Activated naive CD8-positive, alpha-beta T cell treated with anti-CD3 and anti-CD28 coated beads, Interleukin-2, amount 50 U/mL, for 24 hours (primary cell): ENCODE measurements around the gene ATP1B2.
"Not testable (repeated sequence)": the region's sequence is repeated elsewhere in the genome, so short reads cannot be mapped to it uniquely, and the experiment has no call there.

Experiments used
- ATAC-seq: fragments of 150-1000 bp; cut with Tn5 transposase; one replicate; pipeline ENCODE4 v1.10.0; 2021
- DNase-seq: peaks from one replicate; pipeline ENCODE4 v3.0.0; 2021
- H3K27ac Mint-ChIP-seq: one replicate; pipeline ENCODE4 v1.8.0; 2021; ENCODE audit warnings: mild to moderate bottlenecking, mixed read lengths
- H3K27me3 Mint-ChIP-seq: one replicate; pipeline ENCODE4 v1.8.0; 2021; ENCODE audit warnings: mixed read lengths
- H3K36me3 Mint-ChIP-seq: one replicate; pipeline ENCODE4 v1.8.0; 2021; ENCODE audit warnings: low read depth, mixed read lengths
- H3K4me1 Mint-ChIP-seq: one replicate; pipeline ENCODE4 v1.8.0; 2021; ENCODE audit warnings: mixed read lengths
- H3K4me3 Mint-ChIP-seq: one replicate; pipeline ENCODE4 v1.8.0; 2021; ENCODE audit warnings: mild to moderate bottlenecking, moderate library complexity, mixed read lengths
- H3K9me3 Mint-ChIP-seq: one replicate; pipeline ENCODE4 v1.8.0; 2021; ENCODE audit warnings: mixed read lengths

The ATP1B2 gene, protein sequence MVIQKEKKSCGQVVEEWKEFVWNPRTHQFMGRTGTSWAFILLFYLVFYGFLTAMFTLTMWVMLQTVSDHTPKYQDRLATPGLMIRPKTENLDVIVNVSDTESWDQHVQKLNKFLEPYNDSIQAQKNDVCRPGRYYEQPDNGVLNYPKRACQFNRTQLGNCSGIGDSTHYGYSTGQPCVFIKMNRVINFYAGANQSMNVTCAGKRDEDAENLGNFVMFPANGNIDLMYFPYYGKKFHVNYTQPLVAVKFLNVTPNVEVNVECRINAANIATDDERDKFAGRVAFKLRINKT

GRCh38 chr17:7650509-7651096, at the start of gene ATP1B2:
Gene ATP1B2 (plus strand): TSS chr17:7650926. CDS start chr17:7651519, 593 bp downstream.
- Mint-ChIP-seq H3K9me3 (no peaks in the 10 kb centered on the region), H3K27me3 (peaks cover 46% of the 10 kb centered on the region), H3K4me1 (peaks cover 9% of the 10 kb centered on the region), H3K27ac (no peak within 1 kb of the TSS), H3K4me3 (peak within 1 kb of the TSS; percentile 76), H3K36me3 (no peaks in the 10 kb centered on the region)
- peak; percentile 70 for DNase-seq
- peak; percentile 90 for ATAC-seq

DNA sequence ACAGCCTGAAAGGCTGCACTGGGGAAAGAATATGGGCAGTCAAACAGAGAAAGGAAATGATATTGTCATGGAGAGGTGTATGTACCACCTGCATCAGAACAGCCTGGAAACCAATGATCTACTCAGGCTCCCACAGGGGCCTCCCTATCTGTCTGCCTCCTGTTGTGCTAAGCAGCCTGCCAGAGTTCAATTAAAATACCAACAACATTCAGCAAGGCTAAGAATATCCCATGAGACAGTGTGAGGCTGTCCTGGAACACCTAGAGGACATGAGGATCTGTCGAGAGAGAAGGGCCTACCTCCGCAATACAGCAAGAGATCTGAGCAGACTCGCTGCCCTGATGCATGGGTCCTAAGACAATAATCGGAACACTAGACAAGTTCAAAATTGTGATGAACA, 44.4 kb upstream of the ATP1B2 start:
- Mint-ChIP-seq H3K27ac (peak overlapping the region; percentile 47), H3K36me3 (peaks cover 36% of the 10 kb centered on the region), H3K4me3 (no peak overlapping the region), H3K27me3 (no peaks in the 10 kb centered on the region), H3K4me1 (peaks cover 14% of the 10 kb centered on the region), H3K9me3 (no peaks in the 10 kb centered on the region)
- ATAC-seq (no peak), DNase-seq (no peak)

DNA sequence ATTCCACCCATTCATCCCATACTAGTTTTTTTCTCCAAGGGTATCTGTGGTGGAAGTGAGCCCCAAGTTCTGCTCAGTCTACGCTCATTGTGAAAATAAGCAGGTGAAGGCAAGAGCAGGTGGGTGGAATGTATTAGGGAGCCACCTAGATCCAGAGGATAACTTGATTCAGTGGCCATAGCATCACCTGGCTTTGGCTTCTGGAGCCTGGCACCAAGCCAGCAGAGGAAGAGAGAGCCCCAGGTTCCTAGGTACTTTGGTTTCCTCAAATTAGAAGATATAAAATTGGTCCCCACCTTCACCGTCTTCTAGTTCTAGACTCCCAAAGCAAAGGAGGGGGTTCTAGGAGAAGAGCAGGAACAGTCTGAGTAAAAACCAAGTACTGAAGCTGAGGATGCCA, 40.1 kb upstream of the ATP1B2 start:
- DNase-seq = no peak
- Mint-ChIP-seq H3K4me1 (peaks cover 46% of the 10 kb centered on the region), H3K27me3 (peaks cover 1% of the 10 kb centered on the region), H3K9me3 (no peaks in the 10 kb centered on the region), H3K36me3 (peaks cover 26% of the 10 kb centered on the region), H3K27ac (no peak overlapping the region), H3K4me3 (no peak overlapping the region)
- ATAC-seq = no peak

DNA sequence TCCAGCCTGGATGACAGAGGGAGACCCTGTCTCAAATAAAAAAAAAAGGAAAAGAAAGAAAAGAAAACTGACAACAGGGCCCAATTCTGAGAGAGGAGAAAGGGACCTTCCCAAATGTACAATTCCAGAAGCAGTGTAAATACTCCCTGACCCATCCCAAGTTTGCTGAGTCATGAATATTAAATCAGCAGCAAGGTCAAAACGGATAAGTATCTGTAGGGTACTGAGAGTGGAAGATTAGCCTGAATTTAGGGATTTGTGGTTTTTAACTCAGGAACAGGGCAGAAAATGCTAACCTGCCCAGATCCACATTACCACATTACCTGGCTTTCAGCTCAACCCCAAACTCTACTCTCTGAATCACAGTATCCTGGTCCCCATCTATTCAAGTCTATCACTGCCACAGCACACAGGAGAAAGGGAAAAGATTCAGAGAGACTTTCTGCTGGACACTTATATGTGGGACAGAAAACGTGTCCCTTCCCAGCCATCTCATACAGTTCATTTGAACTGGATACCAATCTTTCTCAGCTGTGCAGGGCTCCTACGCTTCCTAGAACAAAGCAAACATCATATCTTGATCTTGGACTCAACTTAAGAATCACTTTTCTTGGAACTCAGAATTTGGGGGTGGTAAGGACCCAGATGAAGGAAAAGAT, 39.0 kb upstream of the ATP1B2 start:
- DNase-seq (no peak), ATAC-seq (no peak)
- Mint-ChIP-seq H3K4me1 (peaks cover 43% of the 10 kb centered on the region), H3K27me3 (peaks cover 1% of the 10 kb centered on the region), H3K9me3 (no peaks in the 10 kb centered on the region), H3K4me3 (peak overlapping the region; percentile 30), H3K27ac (no peak overlapping the region), H3K36me3 (peaks cover 21% of the 10 kb centered on the region)

GRCh38 chr17:7612294-7612640, 38.5 kb upstream of the ATP1B2 start:
- DNase-seq (no peak), ATAC-seq (no peak)
- H3K4me3 Mint-ChIP-seq = peak overlapping the region; percentile 30
- no peak overlapping the region for H3K27ac Mint-ChIP-seq
- H3K4me1 Mint-ChIP-seq = peaks cover 43% of the 10 kb centered on the region
- peaks cover 21% of the 10 kb centered on the region for H3K36me3 Mint-ChIP-seq
- no peaks in the 10 kb centered on the region for H3K9me3 Mint-ChIP-seq
- peaks cover 1% of the 10 kb centered on the region for H3K27me3 Mint-ChIP-seq

DNA sequence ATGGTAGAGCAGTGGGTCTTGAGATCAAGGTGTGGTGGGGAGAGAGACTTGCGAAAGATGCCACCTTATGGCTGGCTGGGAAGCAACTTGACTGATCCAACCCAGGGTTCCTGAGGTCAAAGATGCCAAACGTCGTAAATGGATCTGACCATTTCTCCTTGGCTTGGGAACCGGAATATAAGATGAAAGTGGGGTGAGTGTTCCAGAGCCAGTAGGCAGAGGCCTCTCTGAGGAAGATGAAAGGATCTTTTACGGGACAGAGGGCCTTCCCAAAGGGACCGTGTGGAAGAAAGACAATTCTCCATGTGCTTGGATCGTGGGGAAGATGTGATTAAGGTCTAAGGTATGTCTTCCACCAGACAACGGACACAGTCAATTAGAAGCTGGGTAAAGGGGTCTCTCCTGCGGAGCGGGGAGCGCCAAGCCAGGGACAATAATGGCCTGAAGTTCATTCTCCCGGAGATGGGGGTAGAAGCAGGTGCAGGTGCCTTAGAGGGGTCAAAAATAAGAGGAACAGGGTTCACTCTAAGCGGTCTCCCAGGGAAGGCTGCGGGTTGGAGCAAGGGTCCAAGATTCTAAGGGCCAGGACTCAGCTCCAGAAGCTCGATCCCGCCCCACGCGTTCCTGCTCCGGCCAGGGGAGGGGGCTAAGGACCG, 36.8 kb upstream of the ATP1B2 start:
- peak overlapping the region; percentile 80 for H3K27ac Mint-ChIP-seq
- ATAC-seq (no peak), DNase-seq (no peak)
- no peaks in the 10 kb centered on the region for H3K9me3 Mint-ChIP-seq
- peaks cover 1% of the 10 kb centered on the region for H3K27me3 Mint-ChIP-seq
- H3K4me1 Mint-ChIP-seq = peaks cover 41% of the 10 kb centered on the region
- H3K4me3 Mint-ChIP-seq = peak overlapping the region; percentile 89
- H3K36me3 Mint-ChIP-seq = peaks cover 21% of the 10 kb centered on the region

- peaks cover 17% of the 10 kb centered on the region for H3K36me3 Mint-ChIP-seq
- peaks cover 1% of the 10 kb centered on the region for H3K27me3 Mint-ChIP-seq
- peak within 1 kb of the TSS; percentile 95 for H3K27ac Mint-ChIP-seq
- no peaks in the 10 kb centered on the region for H3K9me3 Mint-ChIP-seq
- peak within 1 kb of the TSS; percentile 89 for H3K4me3 Mint-ChIP-seq
- H3K4me1 Mint-ChIP-seq = peaks cover 38% of the 10 kb centered on the region
- ATAC-seq (peak; percentile 94), DNase-seq (peak; percentile 99)
These were observed 36.1 kb upstream of the ATP1B2 start, which contains the start of gene FXR2 for GRCh38 chr17:7614425-7615264. Gene FXR2 (minus strand): TSS chr17:7614897. CDS start chr17:7614532, 365 bp downstream.

DNA sequence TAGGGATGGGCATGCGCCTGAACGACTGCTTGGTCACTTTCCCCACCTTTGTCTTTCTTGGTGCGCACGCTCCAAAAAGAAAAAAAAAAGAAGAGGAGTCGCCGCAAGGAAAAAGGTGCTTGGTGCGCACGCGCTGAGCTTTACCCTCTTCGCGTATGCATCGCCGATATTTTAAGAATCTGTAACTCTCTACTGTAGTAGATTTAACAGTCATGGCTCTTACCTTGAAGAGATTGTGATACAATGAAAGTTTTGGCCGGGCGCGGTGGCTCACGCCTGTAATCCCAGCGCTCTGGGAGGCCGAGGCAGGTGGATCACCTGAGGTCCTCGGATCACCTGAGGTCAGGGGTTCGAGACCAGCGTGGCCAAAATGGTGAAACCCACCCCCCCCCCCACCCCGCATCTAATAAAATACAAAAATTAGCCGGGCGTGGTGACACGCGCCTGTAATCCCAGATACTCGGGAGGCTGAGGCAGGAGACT, 35.4 kb upstream of the ATP1B2 start:
- peaks cover 1% of the 10 kb centered on the region for H3K27me3 Mint-ChIP-seq
- H3K9me3 Mint-ChIP-seq = no peaks in the 10 kb centered on the region
- H3K4me1 Mint-ChIP-seq = peaks cover 38% of the 10 kb centered on the region
- H3K36me3 Mint-ChIP-seq = peaks cover 17% of the 10 kb centered on the region
- peak overlapping the region; percentile 95 for H3K27ac Mint-ChIP-seq
- ATAC-seq (no peak), DNase-seq (no peak)
- peak overlapping the region; percentile 89 for H3K4me3 Mint-ChIP-seq

GRCh38 chr17:7618608-7619007, 32.1 kb upstream of the ATP1B2 start:
- Mint-ChIP-seq H3K4me3 (no peak overlapping the region), H3K36me3 (no peaks in the 10 kb centered on the region), H3K27me3 (peaks cover 1% of the 10 kb centered on the region), H3K4me1 (peaks cover 10% of the 10 kb centered on the region), H3K27ac (no peak overlapping the region), H3K9me3 (no peaks in the 10 kb centered on the region)
- DNase-seq (no peak), ATAC-seq (no peak)

DNA sequence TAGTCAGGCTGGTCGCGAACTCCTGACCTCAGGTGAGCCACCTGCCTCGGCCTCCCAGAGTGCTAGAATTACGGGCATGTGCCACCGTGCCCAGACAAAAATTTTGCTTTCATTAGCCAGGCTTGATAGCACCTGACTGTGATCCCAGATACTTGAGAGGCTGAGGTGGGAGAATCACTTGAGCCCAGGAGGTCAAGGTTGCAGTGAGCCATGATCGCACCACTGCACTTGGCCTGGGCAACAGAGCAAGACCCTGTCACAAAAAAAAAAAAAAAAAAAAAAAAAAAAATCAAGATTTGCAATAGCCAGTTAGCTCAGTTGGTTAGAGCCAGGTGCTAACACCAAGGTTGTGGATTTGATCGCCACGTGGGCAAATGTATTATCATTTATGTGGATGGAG, 29.9 kb upstream of the ATP1B2 start:
- Mint-ChIP-seq H3K4me3 (no peak overlapping the region), H3K4me1 (no peaks in the 10 kb centered on the region), H3K27me3 (no peaks in the 10 kb centered on the region), H3K36me3 (no peaks in the 10 kb centered on the region), H3K9me3 (no peaks in the 10 kb centered on the region), H3K27ac (no peak overlapping the region)
- ATAC-seq (no peak), DNase-seq (no peak)

GRCh38 chr17:7623661-7624060, 27.1 kb upstream of the ATP1B2 start:
- Mint-ChIP-seq H3K9me3 (no peaks in the 10 kb centered on the region), H3K27me3 (no peaks in the 10 kb centered on the region), H3K36me3 (no peaks in the 10 kb centered on the region), H3K27ac (no peak overlapping the region), H3K4me3 (no peak overlapping the region), H3K4me1 (peaks cover 14% of the 10 kb centered on the region)
- no peak for DNase-seq
- no peak for ATAC-seq

DNA sequence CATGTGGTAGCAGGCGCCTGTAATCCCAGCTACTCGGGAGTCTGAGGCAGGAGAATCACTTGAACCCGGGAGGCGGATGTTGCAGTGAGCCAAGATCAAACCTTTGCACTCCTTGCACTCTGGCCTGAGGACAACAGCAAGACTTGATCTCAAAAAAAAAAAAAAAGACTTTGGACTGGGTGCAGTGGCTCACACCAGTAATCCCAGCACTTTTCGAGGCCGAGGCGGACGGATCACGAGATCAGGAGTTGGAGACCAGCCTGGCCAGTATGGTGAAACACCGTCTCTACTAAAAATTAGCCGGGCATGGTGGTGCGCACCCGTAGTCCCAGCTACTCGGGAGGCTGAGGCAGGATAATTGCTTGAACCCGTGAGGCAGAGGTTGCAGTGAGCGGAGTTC, 25.0 kb upstream of the ATP1B2 start:
- H3K4me1 Mint-ChIP-seq = peaks cover 14% of the 10 kb centered on the region
- H3K4me3 Mint-ChIP-seq, ATAC-seq, H3K36me3 Mint-ChIP-seq, DNase-seq, H3K27ac Mint-ChIP-seq, H3K27me3 Mint-ChIP-seq, H3K9me3 Mint-ChIP-seq: not testable (repeated sequence)

DNA sequence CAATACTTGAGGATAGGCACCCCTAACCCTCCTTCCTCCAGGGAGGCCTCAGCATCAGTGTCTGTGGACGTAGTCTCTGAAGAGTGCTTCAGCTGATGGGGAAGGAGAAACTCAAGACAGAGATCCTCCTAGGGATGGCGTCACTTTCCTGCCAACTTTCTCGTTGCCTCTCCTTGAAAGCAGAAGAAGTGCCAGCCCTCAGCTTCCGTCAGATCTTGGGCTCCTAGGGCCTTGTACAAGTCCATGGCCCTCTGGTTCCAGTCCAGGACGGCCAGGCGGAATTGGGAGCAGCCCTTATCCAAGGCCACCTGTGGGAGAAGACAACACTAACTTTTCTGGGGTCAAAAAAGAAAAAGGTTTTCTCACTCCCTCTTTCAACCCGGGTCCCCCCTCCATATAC, 24.4 kb upstream of the ATP1B2 start:
- Mint-ChIP-seq H3K4me3 (peak overlapping the region; percentile 82), H3K36me3 (no peaks in the 10 kb centered on the region), H3K9me3 (no peaks in the 10 kb centered on the region), H3K27me3 (no peaks in the 10 kb centered on the region), H3K4me1 (peaks cover 14% of the 10 kb centered on the region), H3K27ac (no peak overlapping the region)
- no peak for ATAC-seq
- no peak for DNase-seq

- no peak for ATAC-seq
- H3K4me3 Mint-ChIP-seq = peak overlapping the region; percentile 82
- no peak overlapping the region for H3K27ac Mint-ChIP-seq
- no peaks in the 10 kb centered on the region for H3K27me3 Mint-ChIP-seq
- H3K4me1 Mint-ChIP-seq = peaks cover 14% of the 10 kb centered on the region
- no peaks in the 10 kb centered on the region for H3K9me3 Mint-ChIP-seq
- DNase-seq = no peak
- no peaks in the 10 kb centered on the region for H3K36me3 Mint-ChIP-seq
These were observed 23.8 kb upstream of the ATP1B2 start for GRCh38 chr17:7626956-7627249.
